ENCODE results near the gene DNMT3B.
"Not testable (repeated sequence)": the region's sequence is repeated elsewhere in the genome, so short reads cannot be mapped to it uniquely, and the experiment has no call there.

DNA sequence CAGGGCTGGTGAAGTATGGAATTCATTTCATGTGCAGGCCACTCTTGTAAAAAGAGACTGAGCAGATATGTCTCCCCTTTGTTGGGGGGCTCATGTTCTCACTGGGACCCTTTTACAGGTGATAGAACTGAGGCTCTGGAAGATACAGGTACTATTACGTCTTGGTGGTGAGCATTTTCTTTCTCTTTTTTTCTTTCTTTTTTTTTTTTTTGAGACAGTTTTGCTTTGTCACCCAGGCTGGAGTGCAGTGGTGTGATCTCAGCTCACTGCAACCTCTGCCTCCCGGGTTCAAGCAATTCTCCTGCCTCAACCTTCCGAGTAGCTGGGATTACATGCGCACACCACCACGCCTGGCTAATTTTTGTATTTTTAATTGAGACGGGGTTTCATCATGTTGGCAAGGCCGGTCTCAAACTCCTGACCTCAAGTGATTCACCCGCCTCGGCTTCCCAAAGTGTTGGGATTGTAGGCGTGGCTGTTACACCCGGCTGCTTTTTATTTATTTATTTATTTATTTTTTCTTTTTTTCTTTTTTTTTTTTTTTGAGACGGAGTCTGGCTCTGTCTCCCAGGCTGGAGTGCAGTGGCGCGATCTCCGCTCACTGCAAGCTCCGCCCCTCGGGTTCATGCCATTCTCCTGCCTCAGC lies 3.2 kb downstream of the DNMT3B start:
- TF ChIP-seq, protein P1, sequence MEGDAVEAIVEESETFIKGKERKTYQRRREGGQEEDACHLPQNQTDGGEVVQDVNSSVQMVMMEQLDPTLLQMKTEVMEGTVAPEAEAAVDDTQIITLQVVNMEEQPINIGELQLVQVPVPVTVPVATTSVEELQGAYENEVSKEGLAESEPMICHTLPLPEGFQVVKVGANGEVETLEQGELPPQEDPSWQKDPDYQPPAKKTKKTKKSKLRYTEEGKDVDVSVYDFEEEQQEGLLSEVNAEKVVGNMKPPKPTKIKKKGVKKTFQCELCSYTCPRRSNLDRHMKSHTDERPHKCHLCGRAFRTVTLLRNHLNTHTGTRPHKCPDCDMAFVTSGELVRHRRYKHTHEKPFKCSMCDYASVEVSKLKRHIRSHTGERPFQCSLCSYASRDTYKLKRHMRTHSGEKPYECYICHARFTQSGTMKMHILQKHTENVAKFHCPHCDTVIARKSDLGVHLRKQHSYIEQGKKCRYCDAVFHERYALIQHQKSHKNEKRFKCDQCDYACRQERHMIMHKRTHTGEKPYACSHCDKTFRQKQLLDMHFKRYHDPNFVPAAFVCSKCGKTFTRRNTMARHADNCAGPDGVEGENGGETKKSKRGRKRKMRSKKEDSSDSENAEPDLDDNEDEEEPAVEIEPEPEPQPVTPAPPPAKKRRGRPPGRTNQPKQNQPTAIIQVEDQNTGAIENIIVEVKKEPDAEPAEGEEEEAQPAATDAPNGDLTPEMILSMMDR (IDR thresholded peaks at IDR 0.05), result not testable (repeated sequence)
- not testable (repeated sequence) for TF ChIP-seq POLR2A (IDR thresholded peaks at IDR 0.05)

Data from thyroid gland (tissue), 4 donors.